OCI-LY7 (cell line): ENCODE data around the gene GPD2. TPM values are rescaled to one million over a fixed set of nuclear protein-coding genes. Genes with fewer than 3 reads are reported as not detected.

ENCODE experiments used
- BruUV-seq: library from RNA; stranded (reverse); fragments of 400-500 nt; replicated peaks from 2 replicates; lab custom pipeline; 2021; lab: Mats Ljungman, UMichigan
- CTCF ChIA-PET: fragments of 300-600 bp; sonication (Branson Sonifier 250); formaldehyde crosslinking; loops from one replicate; lab custom pipeline; 2022; ENCODE audit warnings: antibody characterized with exemption; ENCODE audit not compliant: unreplicated experiment; lab: Charles Lee
- POLR2A ChIA-PET: fragments of 300-600 bp; sonication (Branson Sonifier 250); formaldehyde crosslinking; loops from one replicate; lab custom pipeline; 2022; ENCODE audit warnings: antibody characterized with exemption; lab: Charles Lee
- DNase-seq: peaks from one replicate; pipeline ENCODE4 v3.0.0-alpha.2; 2015; ENCODE audit warnings: low spot score
- H2AFZ ChIP-seq: fragments of 200-600 bp; sonication (generic), shearing (Covaris generic); 2 replicates; pipeline ENCODE4 v1.6.1; 2014; ENCODE audit warnings: mild to moderate bottlenecking, antibody characterized with exemption, low read length, moderate library complexity
- H3K27ac ChIP-seq: fragments of 200-600 bp; sonication (generic); 2 replicates; pipeline ENCODE4 v1.5.1; 2014; ENCODE audit warnings: mixed run types, low read depth, mild to moderate bottlenecking, moderate library complexity, low read length, inconsistent platforms; ENCODE audit not compliant: poor library complexity, severe bottlenecking
- H3K36me3 ChIP-seq: fragments of 200-600 bp; sonication (generic); 2 replicates; pipeline ENCODE4 v1.6.1; 2014; ENCODE audit warnings: mild to moderate bottlenecking, antibody characterized with exemption, low read length, moderate library complexity, mixed read lengths; ENCODE audit not compliant: insufficient read depth
- H3K4me1 ChIP-seq: fragments of 200-600 bp; sonication (generic); 2 replicates; pipeline ENCODE4 v1.5.1; 2014; ENCODE audit warnings: mild to moderate bottlenecking, low read length; ENCODE audit not compliant: insufficient read depth, poor library complexity, severe bottlenecking
- H3K4me2 ChIP-seq: fragments of 200-600 bp; sonication (generic); 2 replicates; pipeline ENCODE4 v1.6.1; 2014; ENCODE audit warnings: mild to moderate bottlenecking, low read length
- H3K4me3 ChIP-seq: fragments of 200-600 bp; sonication (generic); 2 replicates; pipeline ENCODE4 v1.5.1; 2014; ENCODE audit warnings: mild to moderate bottlenecking, low read depth, low read length; ENCODE audit not compliant: poor library complexity, severe bottlenecking
- H3K79me2 ChIP-seq: fragments of 200-600 bp; sonication (generic); 2 replicates; pipeline ENCODE4 v1.6.1; 2016; ENCODE audit warnings: low read depth, mild to moderate bottlenecking, low read length, moderate library complexity, mixed read lengths; ENCODE audit not compliant: insufficient read depth
- H3K9me2 ChIP-seq: fragments of 200-600 bp; sonication (generic); 2 replicates; pipeline ENCODE4 v1.6.1; 2016; ENCODE audit warnings: mild to moderate bottlenecking, low read length, mixed read lengths; ENCODE audit not compliant: insufficient read depth
- H3K9me3 ChIP-seq: fragments of 200-600 bp; sonication (generic); 2 replicates; pipeline ENCODE4 v1.6.1; 2014; ENCODE audit warnings: mild to moderate bottlenecking, mixed run types, low read length, mixed read lengths
- H4K20me1 ChIP-seq: fragments of 200-600 bp; sonication (generic); 2 replicates; pipeline ENCODE4 v1.6.1; 2014; ENCODE audit warnings: mild to moderate bottlenecking, antibody characterized with exemption, low read length, moderate library complexity, mixed read lengths; ENCODE audit not compliant: insufficient read depth
- EZH2phosphoT487 ChIP-seq: fragments of 200-600 bp; sonication (generic); IDR thresholded peaks from 2 replicates; pipeline ENCODE4 v1.6.1; 2018; ENCODE audit warnings: low read depth, borderline replicate concordance, mild to moderate bottlenecking, mixed run types, antibody characterized with exemption, low read length, moderate library complexity, mixed read lengths
- intact Hi-C: fragments of 100-400 bp; cut with micrococcal nuclease; formaldehyde crosslinking; loops from one replicate; pipeline ENCODE4 v1.10.0; 2022; ENCODE audit not compliant: unreplicated experiment
- total RNA-seq, 2 experiments: library from RNA; depleted of rRNA in 1 of 2; stranded (reverse); fragments of >200 nt in 1 of 2; shearing (Covaris generic) in 1 of 2; gene quantifications; 2 replicates each; pipeline ENCODE4 v1.2.3, GENCODE V29; 2014 to 2022
- TF ChIP-seq, protein P1 (sequence below): fragments of 200-600 bp; sonication (generic); conservative IDR thresholded peaks from 2 replicates; pipeline ENCODE4 v1.5.1; 2014; ENCODE audit warnings: mild to moderate bottlenecking, antibody characterized with exemption, low read length, moderate library complexity, mixed read lengths

GPD2 gene
- total RNA-seq, 2 experiments from 2014 or later, result 6.6 to 20.2 TPM

DNA sequence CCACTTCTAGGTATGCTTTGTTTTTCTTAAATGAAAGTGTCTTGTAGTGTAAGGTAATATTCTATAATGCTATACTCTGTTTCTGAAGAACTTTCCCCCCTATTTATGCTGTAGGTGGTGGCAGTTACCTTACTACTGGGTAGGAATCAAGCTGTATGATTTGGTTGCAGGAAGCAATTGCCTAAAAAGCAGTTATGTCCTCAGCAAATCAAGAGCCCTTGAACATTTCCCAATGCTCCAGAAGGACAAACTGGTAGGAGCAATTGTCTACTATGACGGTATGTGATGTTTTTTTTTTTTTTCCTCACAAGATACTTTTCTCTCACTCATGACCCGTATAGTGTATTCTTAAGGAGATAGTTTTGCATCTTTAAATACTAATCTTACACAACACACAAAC, 77.0 kb downstream of the GPD2 start:
- no peak overlapping the region for H3K27ac ChIP-seq
- no peak overlapping the region for H3K4me2 ChIP-seq
- H3K4me3 ChIP-seq, result no peak overlapping the region
- ChIA-PET POLR2A (no interaction called here), CTCF (no interaction called here)
- no peaks in the 10 kb centered on the region for H4K20me1 ChIP-seq
- no peak for DNase-seq
- H3K79me2 ChIP-seq, result no peaks in the 10 kb centered on the region
- BruUV-seq, result no TSS peak
- H3K4me1 ChIP-seq, result peaks cover 4% of the 10 kb centered on the region
- no peaks in the 10 kb centered on the region for H3K9me3 ChIP-seq
- H3K36me3 ChIP-seq, result no peaks in the 10 kb centered on the region
- intact Hi-C loops, result no loop called here
- TF ChIP-seq, protein P1, sequence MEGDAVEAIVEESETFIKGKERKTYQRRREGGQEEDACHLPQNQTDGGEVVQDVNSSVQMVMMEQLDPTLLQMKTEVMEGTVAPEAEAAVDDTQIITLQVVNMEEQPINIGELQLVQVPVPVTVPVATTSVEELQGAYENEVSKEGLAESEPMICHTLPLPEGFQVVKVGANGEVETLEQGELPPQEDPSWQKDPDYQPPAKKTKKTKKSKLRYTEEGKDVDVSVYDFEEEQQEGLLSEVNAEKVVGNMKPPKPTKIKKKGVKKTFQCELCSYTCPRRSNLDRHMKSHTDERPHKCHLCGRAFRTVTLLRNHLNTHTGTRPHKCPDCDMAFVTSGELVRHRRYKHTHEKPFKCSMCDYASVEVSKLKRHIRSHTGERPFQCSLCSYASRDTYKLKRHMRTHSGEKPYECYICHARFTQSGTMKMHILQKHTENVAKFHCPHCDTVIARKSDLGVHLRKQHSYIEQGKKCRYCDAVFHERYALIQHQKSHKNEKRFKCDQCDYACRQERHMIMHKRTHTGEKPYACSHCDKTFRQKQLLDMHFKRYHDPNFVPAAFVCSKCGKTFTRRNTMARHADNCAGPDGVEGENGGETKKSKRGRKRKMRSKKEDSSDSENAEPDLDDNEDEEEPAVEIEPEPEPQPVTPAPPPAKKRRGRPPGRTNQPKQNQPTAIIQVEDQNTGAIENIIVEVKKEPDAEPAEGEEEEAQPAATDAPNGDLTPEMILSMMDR, result no peak
- TF ChIP-seq EZH2phosphoT487, result no peak
- H3K9me2 ChIP-seq, result no peaks in the 10 kb centered on the region
- no peak overlapping the region for H2AFZ ChIP-seq

DNA sequence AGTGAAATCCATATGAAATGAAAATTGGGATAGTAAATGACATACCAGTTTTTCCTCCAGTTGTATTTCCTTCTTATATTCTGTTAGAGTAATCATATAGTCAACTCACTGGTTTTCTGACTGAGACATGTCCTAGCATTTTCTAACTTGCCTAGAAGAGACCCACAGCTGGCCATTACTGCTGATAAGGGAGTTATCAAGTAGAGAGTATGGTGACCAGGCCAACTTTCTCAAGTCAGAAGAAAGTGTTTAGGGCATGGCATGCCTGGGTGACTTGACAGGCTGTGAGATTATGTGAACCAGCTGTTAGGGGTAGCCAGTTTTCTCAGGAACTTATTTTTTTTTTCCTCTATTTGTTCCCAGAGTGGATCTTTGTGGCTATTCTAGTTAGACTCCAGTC, 81.2 kb downstream of the GPD2 start:
- ChIA-PET CTCF (no interaction called here), POLR2A (interaction anchor here (0.7 to 0.9 kb wide), 2 partner anchors 60 to 879 kb away, joined by 3 read pairs; no protein-coding TSS in a partner anchor)
- intact Hi-C loops, result no loop called here
- no peak for DNase-seq
- BruUV-seq, result no TSS peak
- Histone ChIP-seq H3K27ac (no peak overlapping the region), H3K4me3 (no peak overlapping the region), H3K9me3 (no peaks in the 10 kb centered on the region), H3K4me1 (no peaks in the 10 kb centered on the region), H3K9me2 (no peaks in the 10 kb centered on the region), H4K20me1 (no peaks in the 10 kb centered on the region), H2AFZ (no peak overlapping the region), H3K36me3 (no peaks in the 10 kb centered on the region), H3K4me2 (no peak overlapping the region), H3K79me2 (no peaks in the 10 kb centered on the region)
- TF ChIP-seq EZH2phosphoT487, result no peak
- TF ChIP-seq, protein P1, result no peak

DNA sequence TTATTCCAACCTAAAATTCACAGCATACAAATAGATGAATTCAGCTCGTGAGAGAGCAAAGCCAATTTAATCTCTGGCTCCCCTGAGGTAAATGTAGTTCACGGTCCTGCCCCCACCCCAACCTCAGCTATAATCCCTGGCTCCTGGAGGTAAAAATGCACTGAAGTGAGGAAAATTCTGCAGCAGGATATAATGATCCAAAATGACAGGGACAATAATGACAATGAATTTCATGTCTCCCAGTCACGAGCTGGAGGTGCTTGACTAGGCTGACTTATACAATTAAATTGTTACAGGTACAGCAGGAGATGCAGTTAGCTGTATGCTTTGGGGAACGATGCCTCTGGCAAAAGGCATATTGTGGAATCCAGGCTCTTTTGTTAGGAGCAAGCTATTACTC, 82.0 kb downstream of the GPD2 start:
- no TSS peak for BruUV-seq
- no peak overlapping the region for H2AFZ ChIP-seq
- POLR2A ChIA-PET, result interaction anchor here (0.7 to 0.9 kb wide), 3 partner anchors 61 to 880 kb away, joined by 3 read pairs; no protein-coding TSS in a partner anchor
- CTCF ChIA-PET, result interaction anchor here (0.5 kb wide), 1 partner anchor 22 kb away, joined by 3 read pairs; no protein-coding TSS in a partner anchor
- H3K36me3 ChIP-seq, result no peaks in the 10 kb centered on the region
- H3K4me1 ChIP-seq, result no peaks in the 10 kb centered on the region
- no peaks in the 10 kb centered on the region for H3K9me3 ChIP-seq
- H4K20me1 ChIP-seq, result no peaks in the 10 kb centered on the region
- no peaks in the 10 kb centered on the region for H3K9me2 ChIP-seq
- no peak overlapping the region for H3K4me2 ChIP-seq
- H3K4me3 ChIP-seq, result no peak overlapping the region
- TF ChIP-seq, protein P1, result no peak
- no peak for TF ChIP-seq EZH2phosphoT487
- H3K79me2 ChIP-seq, result no peaks in the 10 kb centered on the region
- intact Hi-C loops, result no loop called here
- no peak for DNase-seq
- no peak overlapping the region for H3K27ac ChIP-seq
